Suprapubic skin (tissue), 3 donors: Measurements from ENCODE around the gene PLOD3.

Experiments used
- EP300 ChIP-seq: sonication (generic); formaldehyde crosslinking; IDR thresholded peaks from one replicate; pipeline ENCODE4 v1.6.1; 2017; ENCODE audit warnings: antibody characterized with exemption
- POLR2A ChIP-seq, 2 donors: fragments of 450-650 bp; IDR thresholded peaks; one replicate each; pipeline ENCODE4 v1.6.1; 2017; ENCODE audit warnings: antibody characterized with exemption in 2 of 2, mild to moderate bottlenecking in 2 of 2, moderate library complexity in 2 of 2
- TF ChIP-seq, protein P1 (sequence below), 2 donors: fragments of 200-600 bp in 1 of 2; fragments of 450-650 bp in 1 of 2; sonication (generic) in 1 of 2; IDR thresholded peaks; one replicate each; pipeline ENCODE4 v1.5.1; 2016 to 2019; ENCODE audit warnings: antibody characterized with exemption in 2 of 2, mild to moderate bottlenecking in 1 of 2, moderate library complexity in 1 of 2

DNA sequence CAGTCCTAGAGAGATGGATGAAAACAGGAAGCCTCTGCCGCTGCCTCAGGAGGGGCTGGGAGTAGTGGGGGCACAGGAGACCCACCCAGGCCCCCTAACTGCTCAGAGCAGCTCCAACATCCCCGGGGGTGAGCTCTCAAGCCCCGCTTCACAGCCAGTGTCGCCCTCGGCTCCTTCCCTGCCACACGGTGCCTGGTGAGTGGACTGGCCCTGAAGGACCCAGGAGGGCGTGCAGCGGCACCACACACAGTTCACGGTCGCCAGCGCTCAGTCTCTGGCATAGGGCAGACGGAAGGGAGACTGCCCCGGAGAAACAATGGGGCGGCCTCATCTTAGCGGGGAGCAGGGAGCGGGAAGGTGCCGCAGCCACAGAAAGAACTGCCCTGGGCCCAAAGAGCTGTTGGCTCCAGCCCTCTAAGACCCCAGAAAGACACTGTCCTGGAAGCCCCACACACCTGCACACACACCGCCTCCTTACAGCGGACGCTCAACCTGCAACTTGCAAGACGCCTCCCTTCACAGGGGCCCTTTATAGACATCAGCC is 19.0 kb upstream of the PLOD3 start:
- TF ChIP-seq, protein P1, sequence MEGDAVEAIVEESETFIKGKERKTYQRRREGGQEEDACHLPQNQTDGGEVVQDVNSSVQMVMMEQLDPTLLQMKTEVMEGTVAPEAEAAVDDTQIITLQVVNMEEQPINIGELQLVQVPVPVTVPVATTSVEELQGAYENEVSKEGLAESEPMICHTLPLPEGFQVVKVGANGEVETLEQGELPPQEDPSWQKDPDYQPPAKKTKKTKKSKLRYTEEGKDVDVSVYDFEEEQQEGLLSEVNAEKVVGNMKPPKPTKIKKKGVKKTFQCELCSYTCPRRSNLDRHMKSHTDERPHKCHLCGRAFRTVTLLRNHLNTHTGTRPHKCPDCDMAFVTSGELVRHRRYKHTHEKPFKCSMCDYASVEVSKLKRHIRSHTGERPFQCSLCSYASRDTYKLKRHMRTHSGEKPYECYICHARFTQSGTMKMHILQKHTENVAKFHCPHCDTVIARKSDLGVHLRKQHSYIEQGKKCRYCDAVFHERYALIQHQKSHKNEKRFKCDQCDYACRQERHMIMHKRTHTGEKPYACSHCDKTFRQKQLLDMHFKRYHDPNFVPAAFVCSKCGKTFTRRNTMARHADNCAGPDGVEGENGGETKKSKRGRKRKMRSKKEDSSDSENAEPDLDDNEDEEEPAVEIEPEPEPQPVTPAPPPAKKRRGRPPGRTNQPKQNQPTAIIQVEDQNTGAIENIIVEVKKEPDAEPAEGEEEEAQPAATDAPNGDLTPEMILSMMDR (IDR thresholded peaks at IDR 0.05), result no peak
- TF ChIP-seq POLR2A (IDR thresholded peaks at IDR 0.05), result no peak
- TF ChIP-seq EP300, result no peak
